HG03175 (cell line): ENCODE data around the gene ASIC2.

Experiments used
- ATAC-seq: cut with Tn5 transposase; IDR thresholded peaks from one replicate; pipeline ENCODE4 v1.9.1; 2021; ENCODE audit warnings: mild to moderate bottlenecking, moderate library complexity; ENCODE audit not compliant: unreplicated experiment

Gene ASIC2

GRCh38 chr17:33033176-33033575, 259.9 kb downstream of the ASIC2 start:
- ATAC-seq: no peak

GRCh38 chr17:33028778-33029177, 264.3 kb downstream of the ASIC2 start:
- ATAC-seq: no peak

GRCh38 chr17:33028061-33028460, 265.0 kb downstream of the ASIC2 start:
- no peak for ATAC-seq

GRCh38 chr17:33024688-33025486, 268.2 kb downstream of the ASIC2 start:
- ATAC-seq: no peak

GRCh38 chr17:33023790-33024189, 269.3 kb downstream of the ASIC2 start:
- ATAC-seq: no peak

- no peak for ATAC-seq
Observed at GRCh38 chr17:33021731-33022408, 271.2 kb downstream of the ASIC2 start.

- no peak for ATAC-seq
Observed at GRCh38 chr17:33019161-33019890, 273.8 kb downstream of the ASIC2 start.

- no peak for ATAC-seq
Observed at GRCh38 chr17:33017366-33017765, 275.7 kb downstream of the ASIC2 start.

GRCh38 chr17:33016920-33017319, 276.2 kb downstream of the ASIC2 start:
- ATAC-seq: no peak

- ATAC-seq: no peak
Observed at GRCh38 chr17:33015716-33016346, 277.3 kb downstream of the ASIC2 start.

GRCh38 chr17:33014751-33015150, 278.3 kb downstream of the ASIC2 start:
- no peak for ATAC-seq

- ATAC-seq: no peak
Observed at GRCh38 chr17:33013596-33014375, 279.3 kb downstream of the ASIC2 start.

- no peak for ATAC-seq
Observed at GRCh38 chr17:33012522-33013033, 280.5 kb downstream of the ASIC2 start.

- no peak for ATAC-seq
Observed at GRCh38 chr17:33009636-33010035, 283.5 kb downstream of the ASIC2 start.

GRCh38 chr17:33007186-33007585, 285.9 kb downstream of the ASIC2 start:
- no peak for ATAC-seq

- no peak for ATAC-seq
Observed at GRCh38 chr17:33002246-33002645, 290.8 kb downstream of the ASIC2 start.

- no peak for ATAC-seq
Observed at GRCh38 chr17:32998887-32999228, 294.2 kb downstream of the ASIC2 start.

GRCh38 chr17:32998111-32998886, 294.8 kb downstream of the ASIC2 start:
- peak; percentile 62 for ATAC-seq

- ATAC-seq: no peak
Observed at GRCh38 chr17:32995416-32996045, 297.6 kb downstream of the ASIC2 start.
